Mesenchymal stem cell (in vitro differentiated cells and primary cell): ENCODE measurements around the gene PAH.
A peak's percentile ranks its signal among the peaks of the same experiment; 100 is the strongest.

Experiments
- DNase-seq: peaks from one replicate; pipeline ENCODE4 v3.0.0-alpha.2; 2013
- H2AFZ ChIP-seq: one replicate; pipeline ENCODE4 v1.6.1; 2013; ENCODE audit warnings: low read depth, mild to moderate bottlenecking, control low read depth, inconsistent platforms, low read length, moderate library complexity
- H2AK5ac ChIP-seq: 2 replicates; pipeline ENCODE4 v1.6.1; 2013; ENCODE audit warnings: low read length, moderate library complexity, mild to moderate bottlenecking, inconsistent platforms; ENCODE audit not compliant: severe bottlenecking
- H2BK120ac ChIP-seq: one replicate; pipeline ENCODE4 v1.6.1; 2013; ENCODE audit warnings: low read depth, mild to moderate bottlenecking, inconsistent platforms, low read length, moderate library complexity
- H2BK12ac ChIP-seq, 2 experiments: one replicate each; pipeline ENCODE4 v1.6.1; 2013; ENCODE audit warnings: inconsistent platforms in 2 of 2, low read length in 2 of 2, mild to moderate bottlenecking in 2 of 2, moderate library complexity in 2 of 2, control low read depth in 1 of 2
- H2BK15ac ChIP-seq: one replicate; pipeline ENCODE4 v1.6.1; 2013; ENCODE audit warnings: mild to moderate bottlenecking, low read depth, inconsistent platforms; ENCODE audit not compliant: poor library complexity, severe bottlenecking
- H2BK5ac ChIP-seq: 2 replicates; pipeline ENCODE4 v1.6.1; 2013; ENCODE audit warnings: low read depth, mild to moderate bottlenecking, low read length, control low read depth, inconsistent platforms; ENCODE audit not compliant: poor library complexity, severe bottlenecking
- H3K14ac ChIP-seq, 2 experiments: one replicate each; pipeline ENCODE4 v1.6.1; 2013; ENCODE audit warnings: inconsistent platforms in 2 of 2, low read length in 2 of 2, control low read depth in 1 of 2, mild to moderate bottlenecking in 1 of 2, moderate library complexity in 1 of 2
- H3K18ac ChIP-seq, 2 experiments: one replicate each; pipeline ENCODE4 v1.6.1; 2013; ENCODE audit warnings: inconsistent platforms in 2 of 2, low read length in 2 of 2, control low read depth in 1 of 2, low read depth in 1 of 2, mild to moderate bottlenecking in 1 of 2
- H3K23ac ChIP-seq, 2 experiments: one replicate each; pipeline ENCODE4 v1.6.1; 2013; ENCODE audit warnings: inconsistent platforms in 2 of 2, low read length in 2 of 2, mild to moderate bottlenecking in 2 of 2, moderate library complexity in 2 of 2, control low read depth in 1 of 2
- H3K27ac ChIP-seq: 2 replicates; pipeline ENCODE4 v1.5.1; 2013; ENCODE audit warnings: mild to moderate bottlenecking, moderate library complexity, low read length, control low read depth, inconsistent platforms; ENCODE audit not compliant: poor library complexity, severe bottlenecking
- H3K27me3 ChIP-seq, 2 experiments: 2 replicates each; pipeline versions ENCODE4 v1.6.1 to v1.7.0; 2013; ENCODE audit warnings: low read length in 2 of 2, mild to moderate bottlenecking in 2 of 2, moderate library complexity in 2 of 2, control low read depth in 1 of 2, inconsistent platforms in 1 of 2; ENCODE audit not compliant: control insufficient read depth in 1 of 2, insufficient read depth in 1 of 2
- H3K36me3 ChIP-seq, 2 experiments: 2 replicates each; pipeline versions ENCODE4 v1.6.1 to v1.7.0; 2013; ENCODE audit warnings: low read length in 2 of 2, control low read depth in 1 of 2, inconsistent platforms in 1 of 2, low read depth in 1 of 2, mild to moderate bottlenecking in 1 of 2; ENCODE audit not compliant: insufficient read depth in 2 of 2, control insufficient read depth in 1 of 2
- H3K4ac ChIP-seq, 2 experiments: one replicate each; pipeline ENCODE4 v1.6.1; 2013; ENCODE audit warnings: inconsistent platforms in 2 of 2, low read length in 2 of 2, mild to moderate bottlenecking in 2 of 2, moderate library complexity in 2 of 2, control low read depth in 1 of 2, low read depth in 1 of 2
- H3K4me1 ChIP-seq: 2 replicates; pipeline ENCODE4 v1.6.1; 2013; ENCODE audit warnings: low read depth, low read length, control low read depth; ENCODE audit not compliant: control insufficient read depth, insufficient read depth
- H3K4me2 ChIP-seq: 2 replicates; pipeline ENCODE4 v1.6.1; 2013; ENCODE audit warnings: low read length, mild to moderate bottlenecking, inconsistent platforms; ENCODE audit not compliant: poor library complexity, severe bottlenecking
- H3K4me3 ChIP-seq, 2 experiments: 2 replicates each; pipeline versions ENCODE4 v1.5.1 to v1.7.0; 2013; ENCODE audit warnings: low read length in 2 of 2, mild to moderate bottlenecking in 2 of 2, control low read depth in 1 of 2, low read depth in 1 of 2; ENCODE audit not compliant: insufficient read depth in 1 of 2
- H3K79me1 ChIP-seq: replicated peaks from 2 replicates; pipeline ENCODE4 v1.6.1; 2013; ENCODE audit warnings: mild to moderate bottlenecking, control low read depth, low read length, inconsistent platforms; ENCODE audit not compliant: poor library complexity, severe bottlenecking
- H3K9ac ChIP-seq: 2 replicates; pipeline ENCODE4 v1.7.0; 2013; ENCODE audit warnings: mild to moderate bottlenecking, low read length, moderate library complexity
- H3K9me3 ChIP-seq: 2 replicates; pipeline ENCODE4 v1.7.0; 2013; ENCODE audit warnings: mild to moderate bottlenecking, low read length; ENCODE audit not compliant: control insufficient read depth
- H4K8ac ChIP-seq: one replicate; pipeline ENCODE4 v1.6.1; 2013; ENCODE audit warnings: inconsistent platforms, mild to moderate bottlenecking, low read length, moderate library complexity
- H4K91ac ChIP-seq: one replicate; pipeline ENCODE4 v1.6.1; 2013; ENCODE audit warnings: mild to moderate bottlenecking, low read length, inconsistent platforms
- WGBS: methylation state at CpG from one replicate; pipeline ENCODE4 v1.1.7; 2013; ENCODE audit warnings: mixed read lengths; 5-methylcytosine and 5-hydroxymethylcytosine counted together

Gene PAH

GRCh38 chr12:102879144-102879763 is 37.8 kb downstream of the PAH start:
- Histone ChIP-seq H3K4ac (no peak overlapping the region), H3K27ac (no peak overlapping the region), H3K18ac (no peak overlapping the region), H2BK5ac (no peak overlapping the region), H3K36me3 (no peaks in the 10 kb centered on the region), H3K14ac (no peak overlapping the region), H3K4me3 (peak overlapping the region in 1 of 2 experiments; percentile 56), H2BK120ac (no peak overlapping the region), H4K91ac (no peak overlapping the region), H3K4me1 (no peaks in the 10 kb centered on the region), H2AK5ac (no peak overlapping the region), H3K79me1 (no peaks in the 10 kb centered on the region), H3K9ac (peak overlapping the region; percentile 56), H3K27me3 (peaks cover 0 to 16% of the 10 kb centered on the region in 2 experiments), H2AFZ (no peak overlapping the region), H3K9me3 (no peaks in the 10 kb centered on the region), H4K8ac (no peak overlapping the region), H3K4me2 (no peak overlapping the region), H2BK12ac (no peak overlapping the region), H2BK15ac (no peak overlapping the region), H3K23ac (no peak overlapping the region)
- 14% methylated on average over 9 of the region's 9 CpGs for WGBS
- no peak for DNase-seq

GRCh38 chr12:102876883-102877282 is 40.2 kb downstream of the PAH start:
- no peak overlapping the region for H3K9ac ChIP-seq
- WGBS: 48% methylated on average over 6 of the region's 6 CpGs
- H4K8ac ChIP-seq: no peak overlapping the region
- H4K91ac ChIP-seq: no peak overlapping the region
- no peaks in the 10 kb centered on the region for H3K36me3 ChIP-seq
- no peak overlapping the region for H2AFZ ChIP-seq
- no peak overlapping the region for H3K4me2 ChIP-seq
- no peak overlapping the region for H2BK15ac ChIP-seq
- H3K14ac ChIP-seq: no peak overlapping the region
- H3K4ac ChIP-seq: no peak overlapping the region
- no peak overlapping the region for H2BK120ac ChIP-seq
- no peak overlapping the region for H2BK12ac ChIP-seq
- H3K27ac ChIP-seq: no peak overlapping the region
- no peak for DNase-seq
- no peaks in the 10 kb centered on the region for H3K79me1 ChIP-seq
- no peaks in the 10 kb centered on the region for H3K9me3 ChIP-seq
- H3K4me1 ChIP-seq: no peaks in the 10 kb centered on the region
- no peak overlapping the region for H3K23ac ChIP-seq
- no peak overlapping the region for H3K4me3 ChIP-seq
- no peak overlapping the region for H2AK5ac ChIP-seq
- H2BK5ac ChIP-seq: no peak overlapping the region
- H3K27me3 ChIP-seq: peaks cover 0 to 10% of the 10 kb centered on the region in 2 experiments
- no peak overlapping the region for H3K18ac ChIP-seq

GRCh38 chr12:102874819-102875218 is 42.2 kb downstream of the PAH start:
- DNase-seq: no peak
- no peak overlapping the region for H2BK12ac ChIP-seq
- H4K8ac ChIP-seq: no peak overlapping the region
- no peaks in the 10 kb centered on the region for H3K79me1 ChIP-seq
- H3K14ac ChIP-seq: no peak overlapping the region
- no peaks in the 10 kb centered on the region for H3K4me1 ChIP-seq
- H3K9ac ChIP-seq: no peak overlapping the region
- 55% methylated on average over 5 of the region's 9 CpGs for WGBS
- no peak overlapping the region for H2BK5ac ChIP-seq
- no peak overlapping the region for H3K4me2 ChIP-seq
- H3K4me3 ChIP-seq: no peak overlapping the region
- H2AK5ac ChIP-seq: no peak overlapping the region
- H4K91ac ChIP-seq: no peak overlapping the region
- H2BK15ac ChIP-seq: no peak overlapping the region
- H2AFZ ChIP-seq: no peak overlapping the region
- H3K27ac ChIP-seq: no peak overlapping the region
- H3K23ac ChIP-seq: no peak overlapping the region
- H3K4ac ChIP-seq: no peak overlapping the region
- H3K27me3 ChIP-seq: peaks cover 0 to 3% of the 10 kb centered on the region in 2 experiments
- no peak overlapping the region for H2BK120ac ChIP-seq
- H3K36me3 ChIP-seq: no peaks in the 10 kb centered on the region
- H3K9me3 ChIP-seq: no peaks in the 10 kb centered on the region
- no peak overlapping the region for H3K18ac ChIP-seq

- H2AK5ac ChIP-seq: no peak overlapping the region
- no peaks in the 10 kb centered on the region for H3K36me3 ChIP-seq
- no peak overlapping the region for H3K4me2 ChIP-seq
- H2BK120ac ChIP-seq: no peak overlapping the region
- H3K27me3 ChIP-seq: no peaks in the 10 kb centered on the region
- H3K18ac ChIP-seq: no peak overlapping the region
- H3K79me1 ChIP-seq: no peaks in the 10 kb centered on the region
- no peak for DNase-seq
- no peak overlapping the region for H2BK15ac ChIP-seq
- H4K91ac ChIP-seq: no peak overlapping the region
- no peak overlapping the region for H2BK5ac ChIP-seq
- no peak overlapping the region for H4K8ac ChIP-seq
- H3K27ac ChIP-seq: no peak overlapping the region
- no peak overlapping the region for H2AFZ ChIP-seq
- H3K9ac ChIP-seq: no peak overlapping the region
- no peaks in the 10 kb centered on the region for H3K9me3 ChIP-seq
- H2BK12ac ChIP-seq: no peak overlapping the region
- H3K4me3 ChIP-seq: no peak overlapping the region
- no CpG with 5 or more reads among the region's 2 CpGs for WGBS
- H3K14ac ChIP-seq: no peak overlapping the region
- no peak overlapping the region for H3K23ac ChIP-seq
- no peaks in the 10 kb centered on the region for H3K4me1 ChIP-seq
- H3K4ac ChIP-seq: no peak overlapping the region
Observed at GRCh38 chr12:102873077-102873476, 44.0 kb downstream of the PAH start.
